Gastrocnemius medialis (tissue), 4 donors: ENCODE data around the gene MAST2.

ENCODE experiments used
- POLR2A ChIP-seq, 2 donors: fragments of 450-650 bp; IDR thresholded peaks; one replicate each; pipeline ENCODE4 v1.6.1; 2017; ENCODE audit warnings: antibody characterized with exemption in 2 of 2, mild to moderate bottlenecking in 2 of 2, moderate library complexity in 2 of 2
- TF ChIP-seq, protein P1 (sequence below), 5 experiments: fragments of 450-650 bp in 3 of 5; fragments of 200-600 bp in 2 of 5; sonication (generic) in 2 of 5; IDR thresholded peaks in 4 of 5; conservative IDR thresholded peaks in 1 of 5; 1 replicate in 4 of 5; 2 replicates in 1 of 5; pipeline ENCODE4 v1.5.1; 2016 to 2019; ENCODE audit warnings: antibody characterized with exemption in 5 of 5, mild to moderate bottlenecking in 3 of 5, moderate library complexity in 3 of 5

DNA sequence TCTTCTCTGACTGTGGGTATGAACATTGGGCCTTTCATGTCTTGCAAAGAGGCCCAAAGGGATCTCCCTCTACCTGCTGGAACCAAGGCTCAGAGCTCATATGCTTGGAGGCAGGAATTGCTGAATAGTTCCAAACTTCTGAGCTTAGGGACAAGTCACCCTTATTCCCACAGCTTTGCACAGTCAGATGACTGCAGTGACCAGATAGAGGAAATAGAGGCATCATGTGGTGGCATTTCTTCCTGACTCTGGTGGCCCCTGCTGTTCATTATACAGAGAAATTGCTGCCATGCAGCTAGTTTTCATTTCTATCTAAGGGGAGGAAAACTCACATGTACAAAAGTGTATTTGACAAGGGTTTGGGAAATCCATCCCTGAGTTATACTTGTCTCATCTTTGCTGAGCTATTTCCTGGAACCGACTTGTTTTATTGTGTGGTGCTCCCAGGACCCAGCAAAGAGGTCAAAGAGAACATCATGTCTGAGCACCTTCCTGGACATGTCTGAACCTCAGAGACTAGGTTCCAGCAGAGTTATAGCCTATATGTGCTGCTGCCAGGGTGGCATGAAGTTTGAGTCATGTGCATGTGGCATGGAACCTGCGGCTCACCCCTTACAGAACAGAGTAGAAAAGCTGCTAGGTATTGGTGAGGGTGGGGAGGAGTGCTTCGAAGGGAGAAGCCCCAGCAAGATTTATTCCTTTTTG is 197.8 kb downstream of the MAST2 start:
- TF ChIP-seq, protein P1, sequence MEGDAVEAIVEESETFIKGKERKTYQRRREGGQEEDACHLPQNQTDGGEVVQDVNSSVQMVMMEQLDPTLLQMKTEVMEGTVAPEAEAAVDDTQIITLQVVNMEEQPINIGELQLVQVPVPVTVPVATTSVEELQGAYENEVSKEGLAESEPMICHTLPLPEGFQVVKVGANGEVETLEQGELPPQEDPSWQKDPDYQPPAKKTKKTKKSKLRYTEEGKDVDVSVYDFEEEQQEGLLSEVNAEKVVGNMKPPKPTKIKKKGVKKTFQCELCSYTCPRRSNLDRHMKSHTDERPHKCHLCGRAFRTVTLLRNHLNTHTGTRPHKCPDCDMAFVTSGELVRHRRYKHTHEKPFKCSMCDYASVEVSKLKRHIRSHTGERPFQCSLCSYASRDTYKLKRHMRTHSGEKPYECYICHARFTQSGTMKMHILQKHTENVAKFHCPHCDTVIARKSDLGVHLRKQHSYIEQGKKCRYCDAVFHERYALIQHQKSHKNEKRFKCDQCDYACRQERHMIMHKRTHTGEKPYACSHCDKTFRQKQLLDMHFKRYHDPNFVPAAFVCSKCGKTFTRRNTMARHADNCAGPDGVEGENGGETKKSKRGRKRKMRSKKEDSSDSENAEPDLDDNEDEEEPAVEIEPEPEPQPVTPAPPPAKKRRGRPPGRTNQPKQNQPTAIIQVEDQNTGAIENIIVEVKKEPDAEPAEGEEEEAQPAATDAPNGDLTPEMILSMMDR (IDR thresholded peaks at IDR 0.05 in 4 of 5, conservative IDR thresholded peaks at IDR 0.05 in 1 of 5), result no peak
- TF ChIP-seq POLR2A (IDR thresholded peaks at IDR 0.05), result no peak
